Measurements from ENCODE around the gene KAZN. TPM values are rescaled to one million over a fixed set of nuclear protein-coding genes. Genes with fewer than 3 reads are reported as not detected.

The KAZN gene
- total RNA-seq, 1 experiment from 2014 or later, result 15.6 TPM

- H3K4me2 ChIP-seq, result no peak overlapping the region
- H3K27ac ChIP-seq, result no peak overlapping the region
- no peak overlapping the region for H3K4me3 ChIP-seq
- ChIA-PET POLR2A (ENCODE audit: unreplicated experiment) (no interaction called here), CTCF (no interaction called here)
- no peaks in the 10 kb centered on the region for H3K79me2 ChIP-seq (ENCODE audit: low read depth)
- no peaks in the 10 kb centered on the region for H3K27me3 ChIP-seq (ENCODE audit: insufficient read depth, low read depth)
- no TSS peak for BruUV-seq (replicated peaks)
- no peaks in the 10 kb centered on the region for H3K9me2 ChIP-seq (ENCODE audit: insufficient read depth)
- H4K20me1 ChIP-seq (ENCODE audit: insufficient read depth), result no peaks in the 10 kb centered on the region
- H3K4me1 ChIP-seq (replicated peaks; ENCODE audit: insufficient read depth), result peaks cover 8% of the 10 kb centered on the region; the same call in 1 of the 2 replicates
- TF ChIP-seq EZH2 (IDR thresholded peaks at IDR 0.05; ENCODE audit: low read depth) (no peak), CTCF (conservative IDR thresholded peaks at IDR 0.05) (no peak)
- H3K36me3 ChIP-seq (ENCODE audit: low read depth), result no peaks in the 10 kb centered on the region
- DNase-seq, result no peak
- H3F3A ChIP-seq (ENCODE audit: insufficient read depth, low read depth), result no peaks in the 10 kb centered on the region
- no peaks in the 10 kb centered on the region for H3K9me3 ChIP-seq (ENCODE audit: insufficient read depth, low read depth)
- intact Hi-C loops (cut with micrococcal nuclease; ENCODE audit: unreplicated experiment), result no loop called here
- H2AFZ ChIP-seq, result no peak overlapping the region
These were observed 547.7 kb downstream of the KAZN start for GRCh38 chr1:15146142-15146680.

GRCh38 chr1:15146971-15147376 lies 548.5 kb downstream of the KAZN start:
- CTCF ChIA-PET, result no interaction called here
- BruUV-seq (replicated peaks), result no TSS peak
- H3K27ac ChIP-seq, result no peak overlapping the region

GRCh38 chr1:15148004-15148403 lies 549.5 kb downstream of the KAZN start:
- Histone ChIP-seq H2AFZ (no peak overlapping the region), H4K20me1 (ENCODE audit: insufficient read depth) (no peaks in the 10 kb centered on the region), H3K27me3 (ENCODE audit: insufficient read depth, low read depth) (no peaks in the 10 kb centered on the region), H3K36me3 (ENCODE audit: low read depth) (no peaks in the 10 kb centered on the region), H3K4me3 (no peak overlapping the region), H3K9me2 (ENCODE audit: insufficient read depth) (no peaks in the 10 kb centered on the region), H3F3A (ENCODE audit: insufficient read depth, low read depth) (no peaks in the 10 kb centered on the region), H3K27ac (no peak overlapping the region), H3K4me1 (replicated peaks; ENCODE audit: insufficient read depth) (no peaks in the 10 kb centered on the region), H3K9me3 (ENCODE audit: insufficient read depth, low read depth) (no peaks in the 10 kb centered on the region), H3K4me2 (no peak overlapping the region), H3K79me2 (ENCODE audit: low read depth) (no peaks in the 10 kb centered on the region)
- ChIA-PET POLR2A (ENCODE audit: unreplicated experiment) (no interaction called here), CTCF (no interaction called here)
- no TSS peak for BruUV-seq (replicated peaks)
- no peak for TF ChIP-seq EZH2 (IDR thresholded peaks at IDR 0.05; ENCODE audit: low read depth)
- intact Hi-C loops (cut with micrococcal nuclease; ENCODE audit: unreplicated experiment), result no loop called here
- DNase-seq, result no peak

More at GRCh38 chr1:15146971-15147376, 548.5 kb downstream of the KAZN start:
- POLR2A ChIA-PET (ENCODE audit: unreplicated experiment), result no interaction called here
- no peak for DNase-seq
- H2AFZ ChIP-seq, result no peak overlapping the region
- H3F3A ChIP-seq (ENCODE audit: insufficient read depth, low read depth), result no peaks in the 10 kb centered on the region
- TF ChIP-seq EZH2 (IDR thresholded peaks at IDR 0.05; ENCODE audit: low read depth), result no peak
- TF ChIP-seq CTCF (conservative IDR thresholded peaks at IDR 0.05), result no peak
- H3K9me2 ChIP-seq (ENCODE audit: insufficient read depth), result no peaks in the 10 kb centered on the region
- intact Hi-C loops (cut with micrococcal nuclease; ENCODE audit: unreplicated experiment), result no loop called here
- no peaks in the 10 kb centered on the region for H3K36me3 ChIP-seq (ENCODE audit: low read depth)
- no peak overlapping the region for H3K4me3 ChIP-seq
- H3K4me2 ChIP-seq, result no peak overlapping the region
- H3K4me1 ChIP-seq (replicated peaks; ENCODE audit: insufficient read depth), result peaks cover 3% of the 10 kb centered on the region; the same call in 1 of the 2 replicates
- no peaks in the 10 kb centered on the region for H4K20me1 ChIP-seq (ENCODE audit: insufficient read depth)
- no peaks in the 10 kb centered on the region for H3K27me3 ChIP-seq (ENCODE audit: insufficient read depth, low read depth)
- H3K79me2 ChIP-seq (ENCODE audit: low read depth), result no peaks in the 10 kb centered on the region
- H3K9me3 ChIP-seq (ENCODE audit: insufficient read depth, low read depth), result no peaks in the 10 kb centered on the region

GRCh38 chr1:15148475-15148874 lies 550.0 kb downstream of the KAZN start:
- Histone ChIP-seq H2AFZ (no peak overlapping the region), H3K27me3 (ENCODE audit: insufficient read depth, low read depth) (no peaks in the 10 kb centered on the region), H3K4me2 (no peak overlapping the region), H3K9me2 (ENCODE audit: insufficient read depth) (no peaks in the 10 kb centered on the region), H3K4me1 (replicated peaks; ENCODE audit: insufficient read depth) (no peaks in the 10 kb centered on the region), H3K27ac (no peak overlapping the region), H4K20me1 (ENCODE audit: insufficient read depth) (no peaks in the 10 kb centered on the region), H3K79me2 (ENCODE audit: low read depth) (no peaks in the 10 kb centered on the region), H3F3A (ENCODE audit: insufficient read depth, low read depth) (no peaks in the 10 kb centered on the region), H3K9me3 (ENCODE audit: insufficient read depth, low read depth) (no peaks in the 10 kb centered on the region), H3K4me3 (no peak overlapping the region), H3K36me3 (ENCODE audit: low read depth) (no peaks in the 10 kb centered on the region)
- POLR2A ChIA-PET (ENCODE audit: unreplicated experiment), result no interaction called here
- BruUV-seq (replicated peaks), result no TSS peak
- intact Hi-C loops (cut with micrococcal nuclease; ENCODE audit: unreplicated experiment), result no loop called here
- no peak for TF ChIP-seq CTCF (conservative IDR thresholded peaks at IDR 0.05)
- no peak for TF ChIP-seq EZH2 (IDR thresholded peaks at IDR 0.05; ENCODE audit: low read depth)
- no peak for DNase-seq
- CTCF ChIA-PET, result no interaction called here
